H1 (cell line): Measurements from ENCODE around the gene OXSR1. TPM values are rescaled to one million over a fixed set of nuclear protein-coding genes. Genes with fewer than 3 reads are reported as not detected.
"Not testable (repeated sequence)": the region's sequence is repeated elsewhere in the genome, so short reads cannot be mapped to it uniquely, and the experiment has no call there.

Experiments
- CTCF ChIA-PET: fragments of 300-600 bp; sonication (Branson Sonifier 250); formaldehyde crosslinking; loops from one replicate; lab custom pipeline; 2021; ENCODE audit not compliant: partially characterized antibody; lab: Charles Lee
- POLR2A ChIA-PET: fragments of 300-600 bp; sonication (Branson Sonifier 250); formaldehyde crosslinking; loops from one replicate; lab custom pipeline; 2021; ENCODE audit warnings: inconsistent platforms; ENCODE audit not compliant: partially characterized antibody; lab: Charles Lee
- DNase-seq, 2 experiments: peaks; one replicate each; pipeline versions ENCODE4 v3.0.0 to v3.0.0-alpha.2; 2010 to 2022; ENCODE audit warnings: low spot score in 2 of 2, low read depth in 1 of 2, mixed read lengths in 1 of 2
- FAIRE-seq: peaks from 2 replicates; lab custom pipeline; 2011; peaks lifted over from hg19 to GRCh38; lab: Jason Lieb, UNC
- H2AFZ ChIP-seq: 2 replicates; pipeline ENCODE4 v1.8.1; 2012; ENCODE audit warnings: low read length, inconsistent platforms
- H2AK5ac ChIP-seq: 2 replicates; pipeline ENCODE4 v1.6.1; 2013; ENCODE audit warnings: low read depth, low read length
- H2BK120ac ChIP-seq: replicated peaks from 2 replicates; pipeline ENCODE3; 2013; ENCODE audit warnings: low read depth, low read length, inconsistent platforms
- H2BK12ac ChIP-seq: 2 replicates; pipeline ENCODE4 v1.6.1; 2013; ENCODE audit warnings: low read depth, low read length
- H2BK15ac ChIP-seq: 2 replicates; pipeline ENCODE4 v1.6.1; 2013; ENCODE audit warnings: low read length
- H2BK20ac ChIP-seq: 2 replicates; pipeline ENCODE4 v1.6.1; 2013; ENCODE audit warnings: low read length
- H2BK5ac ChIP-seq: 2 replicates; pipeline ENCODE4 v1.6.1; 2013; ENCODE audit warnings: low read depth, low read length
- H3K14ac ChIP-seq: 2 replicates; pipeline ENCODE4 v1.6.1; 2013; ENCODE audit warnings: inconsistent platforms; ENCODE audit not compliant: insufficient read length
- H3K18ac ChIP-seq: 2 replicates; pipeline ENCODE4 v1.6.1; 2013; ENCODE audit warnings: low read length; ENCODE audit errors: extremely low read depth
- H3K23ac ChIP-seq: 2 replicates; pipeline ENCODE4 v1.6.1; 2013; ENCODE audit warnings: inconsistent platforms; ENCODE audit not compliant: insufficient read length
- H3K23me2 ChIP-seq: 2 replicates; pipeline ENCODE4 v1.6.1; 2013; ENCODE audit warnings: low read depth, low read length
- H3K27ac ChIP-seq: 2 replicates; pipeline ENCODE4 v1.6.1; 2011; ENCODE audit warnings: low read depth, low read length, inconsistent platforms
- H3K27me3 ChIP-seq, 4 experiments: replicated peaks in 1 of 4; 1 replicate in 1 of 4; 2 replicates in 3 of 4; pipeline versions ENCODE4 v1.6.1 to v1.8.1; 2011 to 2013; ENCODE audit warnings: low read length in 3 of 4, mild to moderate bottlenecking in 3 of 4, inconsistent platforms in 2 of 4, mixed read lengths in 2 of 4, moderate library complexity in 1 of 4; ENCODE audit not compliant: control insufficient read depth in 3 of 4, insufficient read depth in 3 of 4; ENCODE audit errors: extremely low read depth in 1 of 4
- H3K36me3 ChIP-seq, 4 experiments: 2 replicates each; pipeline versions ENCODE4 v1.6.1 to v1.8.1; 2011 to 2013; ENCODE audit warnings: mild to moderate bottlenecking in 4 of 4, low read length in 3 of 4, moderate library complexity in 2 of 4, control low read depth in 1 of 4, inconsistent platforms in 1 of 4; ENCODE audit not compliant: insufficient read depth in 4 of 4, control insufficient read depth in 2 of 4
- H3K4ac ChIP-seq: replicated peaks from 2 replicates; pipeline ENCODE3; 2013; ENCODE audit warnings: low read length, low read depth, mixed read lengths, inconsistent platforms; ENCODE audit not compliant: insufficient read length
- H3K4me1 ChIP-seq, 4 experiments: replicated peaks in 1 of 4; 1 replicate in 1 of 4; 2 replicates in 3 of 4; pipeline versions ENCODE4 v1.6.1 to v1.8.1; 2011 to 2013; ENCODE audit warnings: low read length in 3 of 4, inconsistent platforms in 2 of 4, mixed read lengths in 1 of 4; ENCODE audit not compliant: insufficient read depth in 4 of 4, control insufficient read depth in 3 of 4
- H3K4me2 ChIP-seq, 2 experiments: 2 replicates each; pipeline versions ENCODE4 v1.6.1 to v1.8.1; 2011 to 2013; ENCODE audit warnings: low read depth in 2 of 2, low read length in 2 of 2, control low read depth in 1 of 2, inconsistent platforms in 1 of 2, mild to moderate bottlenecking in 1 of 2; ENCODE audit not compliant: insufficient read depth in 1 of 2
- H3K4me3 ChIP-seq, 4 experiments: fragments of 200-600, 300-600 bp in 1 of 4; sonication (generic), shearing (Covaris generic), sonication (Bioruptor Twin) in 1 of 4; 2 replicates each; pipeline versions ENCODE4 v1.5.1 to v1.8.1; 2011 to 2016; ENCODE audit warnings: low read length in 4 of 4, low read depth in 3 of 4, control low read depth in 2 of 4, inconsistent platforms in 2 of 4, mild to moderate bottlenecking in 2 of 4, mixed read lengths in 1 of 4, moderate library complexity in 1 of 4; ENCODE audit not compliant: insufficient read depth in 2 of 4; ENCODE audit errors: extremely low read depth in 1 of 4
- H3K56ac ChIP-seq: replicated peaks from 2 replicates; pipeline ENCODE3; 2013; ENCODE audit warnings: low read depth, mild to moderate bottlenecking, mixed read lengths, low read length, inconsistent platforms; ENCODE audit not compliant: insufficient read length
- H3K79me1 ChIP-seq: 2 replicates; pipeline ENCODE4 v1.6.1; 2013; ENCODE audit warnings: low read depth, low read length, control low read depth
- H3K79me2 ChIP-seq, 2 experiments: 2 replicates each; pipeline versions ENCODE4 v1.6.1 to v1.8.1; 2012 to 2013; ENCODE audit warnings: low read length in 2 of 2, mild to moderate bottlenecking in 2 of 2, inconsistent platforms in 1 of 2; ENCODE audit not compliant: insufficient read depth in 2 of 2, control insufficient read depth in 1 of 2
- H3K9ac ChIP-seq, 4 experiments: replicated peaks in 1 of 4; 1 replicate in 1 of 4; 2 replicates in 3 of 4; pipeline versions ENCODE4 v1.6.1 to v1.8.1; 2011 to 2013; ENCODE audit warnings: low read depth in 3 of 4, low read length in 3 of 4, control low read depth in 2 of 4, mild to moderate bottlenecking in 2 of 4, moderate library complexity in 2 of 4, inconsistent platforms in 1 of 4; ENCODE audit errors: extremely low read depth in 1 of 4
- H3K9me3 ChIP-seq, 2 experiments: 2 replicates each; pipeline versions ENCODE4 v1.6.1 to v1.8.1; 2012 to 2013; ENCODE audit warnings: mild to moderate bottlenecking in 2 of 2, moderate library complexity in 2 of 2, control low read depth in 1 of 2, inconsistent platforms in 1 of 2, low read depth in 1 of 2, low read length in 1 of 2, mixed read lengths in 1 of 2; ENCODE audit not compliant: insufficient read depth in 2 of 2
- H4K20me1 ChIP-seq, 2 experiments: replicated peaks in 1 of 2; 2 replicates each; pipeline versions ENCODE3 to v1.8.1; 2011 to 2013; ENCODE audit warnings: inconsistent platforms in 2 of 2, low read length in 2 of 2, mild to moderate bottlenecking in 1 of 2; ENCODE audit not compliant: insufficient read depth in 2 of 2, control insufficient read depth in 1 of 2
- H4K5ac ChIP-seq: 2 replicates; pipeline ENCODE4 v1.6.1; 2013; ENCODE audit warnings: low read length, low read depth, mixed read lengths, inconsistent platforms; ENCODE audit not compliant: insufficient read length
- H4K8ac ChIP-seq: 2 replicates; pipeline ENCODE4 v1.8.0; 2013; ENCODE audit warnings: mild to moderate bottlenecking, moderate library complexity, low read length, inconsistent platforms; ENCODE audit not compliant: insufficient read depth; ENCODE audit errors: extremely low read depth
- H4K91ac ChIP-seq: replicated peaks from 2 replicates; pipeline ENCODE3; 2013; ENCODE audit warnings: low read length, mixed read lengths, inconsistent platforms; ENCODE audit not compliant: insufficient read length
- WGBS, 2 experiments: shearing (Covaris generic) in 1 of 2; methylation state at CpG; one replicate each; pipeline versions ENCODE4 v1.1.6 to v1.1.7; 2013 to 2015; ENCODE audit warnings: low lambda C conversion rate in 2 of 2, mixed read lengths in 2 of 2, inconsistent platforms in 1 of 2, low coverage in 1 of 2, missing lambda C conversion rate in 1 of 2; ENCODE audit not compliant: insufficient replicate concordance in 2 of 2, insufficient coverage in 1 of 2, insufficient read length in 1 of 2; ENCODE audit errors: extremely low coverage in 1 of 2, missing lambda C conversion rate in 1 of 2; 5-methylcytosine and 5-hydroxymethylcytosine counted together
- polyA plus RNA-seq, 7 experiments: library from polyadenylated mRNA; depleted of rRNA in 3 of 7; stranded (reverse) in 5 of 7; unstranded in 2 of 7; fragments of >200 nt in 5 of 7; fragments of 200-250 nt in 2 of 7; gene quantifications; 1 replicate in 5 of 7; 2 replicates in 1 of 7; 4 replicates in 1 of 7; pipeline versions ENCODE4 v1.2.1 to v1.2.3, GENCODE V29; 2011 to 2013; ENCODE audit warnings: missing spikeins in 2 of 7, mixed read lengths in 2 of 7
- total RNA-seq: library from RNA; stranded (reverse); fragmentation: NEBNext Ultra II Directional; extraction: Animal tissue kit (Norgen Biotek cat#: 25700); gene quantifications from 2 replicates; pipeline ENCODE4 v1.2.1, GENCODE V29; 2021

The OXSR1 gene
- total and polyA plus RNA-seq, 2 of the 8 experiments (the other 6 are each of a cell fraction or from before 2014, with no cell fraction given) = 25.1 to 47.0 TPM

- not testable (repeated sequence) for H3K27ac ChIP-seq
These were observed 29.6 kb upstream of the OXSR1 start for GRCh38 chr3:38135621-38136277.

More at GRCh38 chr3:38135621-38136277, 29.6 kb upstream of the OXSR1 start:
- not testable (repeated sequence) for H2BK20ac ChIP-seq, H2AK5ac ChIP-seq, H2AFZ ChIP-seq, DNase-seq, H4K5ac ChIP-seq, H4K8ac ChIP-seq, FAIRE-seq, H3K79me1 ChIP-seq, H2BK15ac ChIP-seq, H3K23ac ChIP-seq, H3K27me3 ChIP-seq, H4K20me1 ChIP-seq, H2BK5ac ChIP-seq, H3K18ac ChIP-seq, H2BK12ac ChIP-seq, H2BK120ac ChIP-seq, H3K14ac ChIP-seq, H3K4ac ChIP-seq, H3K9me3 ChIP-seq, H4K91ac ChIP-seq, H3K56ac ChIP-seq
- WGBS, 2 experiments = 92% methylated on average over 10 of the region's 10 CpGs; no CpG with 5 or more reads in 1 of the 2 experiments
- Histone ChIP-seq H3K4me1 (peaks cover 7 to 18% (median 13%) of the 10 kb centered on the region in 4 experiments), H3K36me3 (peaks cover 3 to 17% (median 6%) of the 10 kb centered on the region in 4 experiments; a peak in 7 of 8 replicates), H3K4me2 (peak overlapping the region; percentile 64 to 75), H3K79me2 (peaks cover 0 to 12% of the 10 kb centered on the region in 2 experiments; a peak in 1 of 4 replicates), H3K23me2 (peaks cover 21% of the 10 kb centered on the region), H3K9ac (peak overlapping the region in 1 of 4 experiments; percentile 82; a peak in 1 of 7 replicates), H3K4me3 (peak overlapping the region; percentile 73 to 84 (median 80))
- ChIA-PET POLR2A (interaction anchor here (0.8 to 3.7 kb wide), 7 partner anchors 16 to 361 kb away, joined by 3 to 38 read pairs (median 3); partner anchors contain the start of genes EXOG, OXSR1 and SLC22A14), CTCF (interaction anchor here (1.9 kb wide), 1 partner anchor 28 kb away, joined by 5 read pairs; no protein-coding TSS in a partner anchor)
